Measurements from ENCODE around the gene PTPN14.
"Not testable (repeated sequence)": the region's sequence is repeated elsewhere in the genome, so short reads cannot be mapped to it uniquely, and the experiment has no call there.

PTPN14 gene

GRCh38 chr1:214513394-214513793 is 38.0 kb downstream of the PTPN14 start:
- FAIRE-seq: no peak
- DNase-seq (ENCODE audit: insufficient read length, low spot score): no peak

- no peak for DNase-seq (ENCODE audit: insufficient read length, low spot score)
- no peak for FAIRE-seq
These were observed 39.8 kb downstream of the PTPN14 start for GRCh38 chr1:214511639-214511998.

- DNase-seq (ENCODE audit: insufficient read length, low spot score): no peak
- no peak for FAIRE-seq
These were observed 40.3 kb downstream of the PTPN14 start for GRCh38 chr1:214510914-214511638.

- FAIRE-seq (no peak), DNase-seq (ENCODE audit: insufficient read length, low spot score) (no peak)
These were observed 40.9 kb downstream of the PTPN14 start for GRCh38 chr1:214510477-214510876.

GRCh38 chr1:214509622-214510021 is 41.8 kb downstream of the PTPN14 start:
- not testable (repeated sequence) for FAIRE-seq; DNase-seq (ENCODE audit: insufficient read length, low spot score)

GRCh38 chr1:214506972-214507431 is 44.4 kb downstream of the PTPN14 start:
- FAIRE-seq: no peak
- no peak for DNase-seq (ENCODE audit: insufficient read length, low spot score)

GRCh38 chr1:214505134-214505533 is 46.3 kb downstream of the PTPN14 start:
- no peak for DNase-seq (ENCODE audit: insufficient read length, low spot score)

GRCh38 chr1:214504330-214504729 is 47.1 kb downstream of the PTPN14 start:
- no peak for FAIRE-seq
- no peak for DNase-seq (ENCODE audit: insufficient read length, low spot score)

More at GRCh38 chr1:214505134-214505533, 46.3 kb downstream of the PTPN14 start:
- no peak for FAIRE-seq

GRCh38 chr1:214503553-214503952 is 47.8 kb downstream of the PTPN14 start:
- FAIRE-seq (no peak), DNase-seq (ENCODE audit: insufficient read length, low spot score) (no peak)

- no peak for FAIRE-seq
- DNase-seq (ENCODE audit: insufficient read length, low spot score): no peak
These were observed 50.9 kb downstream of the PTPN14 start for GRCh38 chr1:214500340-214501055.

- FAIRE-seq: no peak
- DNase-seq (ENCODE audit: insufficient read length, low spot score): no peak
These were observed 51.7 kb downstream of the PTPN14 start for GRCh38 chr1:214499732-214500131.

- FAIRE-seq (no peak), DNase-seq (ENCODE audit: insufficient read length, low spot score) (no peak)
These were observed 53.4 kb downstream of the PTPN14 start for GRCh38 chr1:214498021-214498420.

- FAIRE-seq (no peak), DNase-seq (ENCODE audit: insufficient read length, low spot score) (no peak)
These were observed 55.3 kb downstream of the PTPN14 start for GRCh38 chr1:214496126-214496525.

GRCh38 chr1:214494706-214495105 is 56.7 kb downstream of the PTPN14 start:
- DNase-seq (ENCODE audit: insufficient read length, low spot score) (no peak), FAIRE-seq (no peak)

- not testable (repeated sequence) for DNase-seq (ENCODE audit: insufficient read length, low spot score); FAIRE-seq
These were observed 57.2 kb downstream of the PTPN14 start for GRCh38 chr1:214494179-214494578.

GRCh38 chr1:214493126-214493796 is 58.1 kb downstream of the PTPN14 start:
- FAIRE-seq (no peak), DNase-seq (ENCODE audit: insufficient read length, low spot score) (no peak)

GRCh38 chr1:214492401-214493075 is 58.9 kb downstream of the PTPN14 start:
- DNase-seq (ENCODE audit: insufficient read length, low spot score) (no peak), FAIRE-seq (no peak)

- no peak for FAIRE-seq
These were observed 59.8 kb downstream of the PTPN14 start for GRCh38 chr1:214491468-214492146.

GRCh38 chr1:214485151-214485550 is 66.3 kb downstream of the PTPN14 start:
- DNase-seq (ENCODE audit: insufficient read length, low spot score): no peak
- no peak for FAIRE-seq

More at GRCh38 chr1:214491468-214492146, 59.8 kb downstream of the PTPN14 start:
- DNase-seq (ENCODE audit: insufficient read length, low spot score): no peak

GRCh38 chr1:214483180-214483579 is 68.2 kb downstream of the PTPN14 start:
- not testable (repeated sequence) for FAIRE-seq

More at GRCh38 chr1:214483180-214483579, 68.2 kb downstream of the PTPN14 start:
- DNase-seq (ENCODE audit: insufficient read length, low spot score): not testable (repeated sequence)

Data from GM19239 (cell line).